H1 (cell line): ENCODE results near the gene INSIG1. TPM values are rescaled to one million over a fixed set of nuclear protein-coding genes. Genes with fewer than 3 reads are reported as not detected.

ENCODE experiments used
- ASH2L ChIP-seq: fragments of 200-600, 300-600 bp; sonication (generic); IDR thresholded peaks from one replicate; pipeline ENCODE4 v1.7.1; 2017; ENCODE audit warnings: low read length
- BACH1 ChIP-seq: IDR thresholded peaks from 2 replicates; pipeline ENCODE4 v1.6.1; 2012; ENCODE audit warnings: low read length, improper control_type of control experiment
- CBX8 ChIP-seq: fragments of 300-800, 300-1000 bp; sonication (generic); IDR thresholded peaks from 2 replicates; pipeline ENCODE4 v1.7.1; 2016; ENCODE audit warnings: low read depth, low read length, borderline replicate concordance
- CHD7 ChIP-seq: fragments of 300-600 bp; sonication (generic); IDR thresholded peaks from 2 replicates; pipeline ENCODE4 v1.7.1; 2012; ENCODE audit warnings: low read length, moderate library complexity, mild to moderate bottlenecking, inconsistent platforms; ENCODE audit not compliant: insufficient replicate concordance
- POLR2A ChIP-seq, 2 experiments: IDR thresholded peaks; 1 replicate in 1 of 2; 2 replicates in 1 of 2; pipeline ENCODE4 v1.6.1; 2011; ENCODE audit warnings: low read depth in 2 of 2, low read length in 2 of 2, mild to moderate bottlenecking in 2 of 2; ENCODE audit errors: control extremely low read depth in 1 of 2
- SIN3A ChIP-seq, 2 experiments: IDR thresholded peaks in 1 of 2; conservative IDR thresholded peaks in 1 of 2; 2 replicates each; pipeline ENCODE4 v1.6.1; 2011 to 2012; ENCODE audit warnings: low read length in 2 of 2, improper control_type of control experiment in 1 of 2, low read depth in 1 of 2, mild to moderate bottlenecking in 1 of 2
- SP2 ChIP-seq: IDR thresholded peaks from 2 replicates; pipeline ENCODE4 v1.6.1; 2012; ENCODE audit warnings: mild to moderate bottlenecking, low read length, inconsistent platforms
- USF2 ChIP-seq: IDR thresholded peaks from 2 replicates; pipeline ENCODE4 v1.6.1; 2011; ENCODE audit warnings: low read length, improper control_type of control experiment
- polyA plus RNA-seq, 7 experiments: library from polyadenylated mRNA; depleted of rRNA in 3 of 7; stranded (reverse) in 5 of 7; unstranded in 2 of 7; fragments of >200 nt in 5 of 7; fragments of 200-250 nt in 2 of 7; gene quantifications; 1 replicate in 5 of 7; 2 replicates in 1 of 7; 4 replicates in 1 of 7; pipeline versions ENCODE4 v1.2.1 to v1.2.3, GENCODE V29; 2011 to 2013; ENCODE audit warnings: missing spikeins in 2 of 7, mixed read lengths in 2 of 7
- total RNA-seq: library from RNA; stranded (reverse); fragmentation: NEBNext Ultra II Directional; extraction: Animal tissue kit (Norgen Biotek cat#: 25700); gene quantifications from 2 replicates; pipeline ENCODE4 v1.2.1, GENCODE V29; 2021

INSIG1 gene
- total and polyA plus RNA-seq, 2 of the 8 experiments (the other 6 are each of a cell fraction or from before 2014, with no cell fraction given), result 40.0 to 58.4 TPM

GRCh38 chr7:155281398-155281969, 16.2 kb upstream of the INSIG1 start (continued):
- TF ChIP-seq CHD7 (no peak), BACH1 (no peak), CBX8 (no peak), ASH2L (no peak), SP2 (no peak), USF2 (no peak), POLR2A (IDR thresholded peaks at IDR 0.05; ENCODE audit: control extremely low read depth in 1 of 2, low read depth in 2 of 2, low read length in 2 of 2) (no peak), SIN3A (conservative IDR thresholded peaks at IDR 0.05 in 1 of 2, IDR thresholded peaks at IDR 0.05 in 1 of 2; ENCODE audit: low read depth in 1 of 2, low read length in 2 of 2) (no peak)
